ENCODE results near the gene PTCRA.
A peak's percentile ranks its signal among the peaks of the same experiment; 100 is the strongest.
"Not testable (repeated sequence)": the region's sequence is repeated elsewhere in the genome, so short reads cannot be mapped to it uniquely, and the experiment has no call there.

The PTCRA gene

GRCh38 chr6:42907336-42907735 lies 8.5 kb upstream of the PTCRA start:
- no peak for DNase-seq

DNA sequence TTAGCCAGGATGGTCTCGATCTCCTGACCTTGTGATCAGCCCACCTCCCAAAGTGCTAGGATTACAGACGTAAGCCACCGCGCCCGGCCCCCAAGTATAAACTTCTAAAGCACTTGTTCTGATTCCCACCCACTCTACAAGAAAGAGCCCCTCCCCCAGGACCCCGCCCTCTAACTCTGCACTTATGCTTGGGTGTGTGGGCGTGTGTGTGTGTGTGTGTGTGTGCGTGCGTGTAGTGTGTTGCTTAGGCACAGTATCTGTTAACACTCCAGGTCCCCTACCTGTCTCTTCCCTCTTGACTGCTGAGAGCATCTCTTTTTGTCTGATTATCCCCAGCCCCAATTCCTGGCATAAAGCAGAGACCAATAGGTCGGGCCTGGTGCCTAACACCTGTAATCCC lies 6.0 kb upstream of the PTCRA start:
- DNase-seq: no peak

GRCh38 chr6:42911171-42912021 lies 4.5 kb upstream of the PTCRA start:
- DNase-seq: no peak

DNA sequence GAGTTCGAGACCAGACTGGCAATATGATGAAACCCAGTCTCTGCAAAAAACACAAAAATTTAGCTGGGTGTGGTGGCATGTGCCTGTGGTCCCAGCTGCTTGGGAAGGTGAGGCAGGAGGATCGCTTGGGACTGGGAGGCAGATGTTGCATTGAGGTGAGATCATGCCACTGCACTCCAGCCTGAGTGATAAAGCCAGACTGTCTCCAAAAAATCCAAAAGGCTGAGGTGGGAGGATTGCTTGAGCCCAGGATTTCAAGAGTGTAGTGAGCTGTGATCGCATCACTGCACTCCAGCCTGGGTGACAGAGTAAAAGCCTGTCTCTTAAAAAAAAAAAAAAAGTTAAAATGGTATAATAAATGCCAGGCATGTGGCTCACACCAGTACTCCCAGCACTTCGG lies 1.3 kb upstream of the PTCRA start:
- no peak for DNase-seq

DNA sequence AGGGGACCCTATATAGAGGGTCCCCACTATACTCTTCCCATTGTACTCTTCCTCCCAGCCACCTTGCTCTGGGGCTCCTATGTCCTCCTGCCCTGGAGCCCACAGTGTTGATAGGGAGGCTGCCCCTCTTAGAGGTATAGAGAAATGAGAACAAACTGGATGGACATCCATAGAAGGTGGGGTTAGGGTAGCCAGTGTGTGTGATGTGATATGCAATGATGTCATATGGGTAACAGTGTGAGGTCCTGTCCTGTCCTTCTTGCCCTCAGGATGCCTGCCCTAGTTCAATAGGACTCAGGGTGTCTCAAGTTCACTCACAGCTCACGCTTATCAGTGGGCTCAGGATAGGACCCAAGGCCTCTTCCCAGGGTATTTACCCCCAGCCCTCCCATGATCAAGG lies 435 bp downstream of the PTCRA start:
- no peak for DNase-seq

DNA sequence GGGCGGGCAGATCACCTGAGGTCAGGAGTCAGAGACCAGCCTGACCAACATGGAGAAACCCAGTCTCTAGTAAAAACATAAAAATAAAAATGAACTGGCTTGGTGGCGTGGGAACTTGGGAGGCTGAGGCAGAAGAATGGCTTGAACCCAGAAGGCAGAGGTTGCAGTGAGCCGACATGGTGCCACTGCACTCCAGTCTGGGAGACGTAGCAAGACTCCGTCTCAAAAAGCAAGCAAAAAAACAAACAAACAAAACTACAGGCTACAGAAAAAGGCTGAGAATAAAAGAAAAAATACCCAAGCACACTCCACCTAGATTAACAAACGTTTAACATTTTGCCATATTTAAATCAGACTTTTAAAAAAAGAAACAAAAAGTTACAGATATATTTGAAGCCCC lies 5.9 kb downstream of the PTCRA start:
- no peak for DNase-seq

DNA sequence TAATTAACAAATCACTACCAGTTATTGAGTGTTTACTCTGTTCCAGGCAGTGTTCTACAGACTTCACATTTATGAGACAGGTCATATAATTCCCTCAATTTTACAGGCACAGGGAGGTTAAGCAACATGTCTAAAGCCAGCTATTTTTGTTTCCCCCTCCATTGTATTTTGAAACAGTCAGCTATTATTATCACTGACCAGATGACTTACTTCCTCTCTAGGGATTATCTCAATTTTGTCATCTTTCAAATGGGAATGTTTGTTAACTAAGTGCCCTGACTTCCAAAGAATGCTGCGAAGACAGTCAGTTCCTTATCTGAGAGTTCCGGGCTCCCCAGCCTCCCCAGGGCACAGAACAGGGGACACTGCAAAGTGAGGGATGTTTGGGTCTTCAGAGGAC lies 7.8 kb downstream of the PTCRA start:
- DNase-seq: no peak

GRCh38 chr6:42925248-42925857 lies 9.5 kb downstream of the PTCRA start:
- no peak for DNase-seq

- DNase-seq: peak; percentile 99
These were observed 13.3 kb downstream of the PTCRA start, which contains the start of gene CNPY3 for GRCh38 chr6:42928986-42929820. Gene CNPY3 (plus strand): TSS chr6:42929480. CDS start chr6:42929571, 91 bp downstream.

- no peak for DNase-seq
These were observed 14.0 kb downstream of the PTCRA start for GRCh38 chr6:42929821-42930360.

DNA sequence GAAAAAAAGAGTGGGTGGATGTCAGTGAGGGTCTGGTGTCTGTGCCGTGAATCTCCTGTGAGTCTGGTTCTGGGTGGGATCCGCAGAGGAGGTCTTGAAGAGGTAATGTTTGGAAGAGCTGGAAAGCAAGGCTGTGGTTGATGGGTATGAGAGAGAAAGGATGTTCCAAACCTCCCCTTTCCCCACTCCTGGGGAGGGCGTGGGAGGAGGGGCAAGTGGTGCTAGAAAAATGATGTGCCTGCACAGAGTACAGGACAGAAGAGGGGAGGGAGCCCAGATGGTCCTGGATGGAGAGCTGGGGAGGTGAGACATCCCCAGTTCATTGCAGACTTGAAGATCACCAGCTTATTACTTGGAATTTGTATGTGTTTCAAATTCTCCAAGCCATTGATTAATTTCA lies 16.6 kb downstream of the PTCRA start:
- no peak for DNase-seq

DNA sequence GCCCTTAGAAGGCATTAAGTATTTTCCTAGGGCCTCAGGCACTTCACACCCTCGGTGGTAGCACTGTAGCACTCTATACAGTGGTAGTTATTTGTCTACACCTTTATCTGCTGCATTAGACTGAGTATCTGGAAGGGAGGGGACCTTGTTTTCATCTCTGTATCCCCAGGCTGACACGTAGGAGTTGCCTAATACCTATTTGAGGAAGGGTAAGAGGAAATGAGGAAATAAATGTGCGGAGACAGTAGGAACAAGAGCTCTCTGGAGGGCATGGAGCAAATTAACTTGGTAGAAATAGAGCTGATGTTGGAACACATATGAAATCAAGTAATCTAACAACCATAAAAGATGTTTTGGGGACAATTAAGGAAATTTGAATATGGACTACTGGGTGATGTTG lies 17.4 kb downstream of the PTCRA start:
- DNase-seq: no peak

DNA sequence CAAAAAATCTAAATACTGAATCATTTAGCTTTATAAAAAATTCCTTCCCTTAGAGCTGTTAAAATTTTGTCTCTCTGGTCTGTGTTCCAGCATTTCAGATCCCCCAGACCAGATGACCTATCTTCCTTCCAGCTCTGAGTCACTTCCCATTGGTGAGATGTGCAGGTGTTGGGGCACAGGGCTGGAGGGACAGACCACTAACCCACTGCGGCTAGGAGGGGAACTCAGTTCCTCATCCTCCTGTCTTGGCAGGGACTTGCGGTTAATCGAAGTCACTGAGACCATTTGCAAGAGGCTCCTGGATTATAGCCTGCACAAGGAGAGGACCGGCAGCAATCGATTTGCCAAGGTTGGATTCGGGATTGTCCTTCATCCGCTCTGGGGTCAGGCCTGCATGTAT lies 19.5 kb downstream of the PTCRA start:
- no peak for DNase-seq

DNA sequence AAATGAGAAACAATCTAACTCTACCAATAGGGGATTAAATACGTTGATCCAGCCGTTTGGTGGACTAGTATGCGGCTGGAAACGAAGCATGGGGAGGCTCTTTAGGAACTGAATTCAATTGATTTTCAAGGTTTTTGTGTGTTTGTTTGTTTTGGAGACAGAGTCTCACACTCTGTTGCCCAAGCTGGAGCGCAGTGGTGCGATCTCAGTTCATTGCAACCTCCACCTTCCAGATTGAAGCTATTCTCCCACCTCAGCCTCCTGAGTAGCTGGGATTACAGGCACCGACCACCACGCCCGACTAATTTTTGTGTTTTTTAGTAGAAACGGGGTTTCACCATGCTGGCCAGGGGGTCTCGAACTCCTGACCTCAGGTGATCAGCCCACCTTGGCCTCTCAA lies 20.5 kb downstream of the PTCRA start:
- DNase-seq: no peak

- DNase-seq: no peak
These were observed 21.9 kb downstream of the PTCRA start for GRCh38 chr6:42937548-42938427.

DNA sequence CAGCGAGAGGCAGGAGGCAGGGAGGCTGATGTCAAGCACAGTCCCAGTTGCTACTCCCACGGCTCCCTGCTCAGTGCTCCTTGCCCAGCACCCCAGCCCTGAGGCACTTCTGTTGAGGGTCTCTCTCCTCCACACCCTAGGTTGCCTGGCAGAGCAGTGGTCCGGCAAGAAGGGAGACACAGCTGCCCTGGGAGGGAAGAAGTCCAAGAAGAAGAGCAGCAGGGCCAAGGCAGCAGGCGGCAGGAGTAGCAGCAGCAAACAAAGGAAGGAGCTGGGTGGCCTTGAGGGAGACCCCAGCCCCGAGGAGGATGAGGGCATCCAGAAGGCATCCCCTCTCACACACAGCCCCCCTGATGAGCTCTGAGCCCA lies 22.6 kb downstream of the PTCRA start:
- DNase-seq: no peak

DNA sequence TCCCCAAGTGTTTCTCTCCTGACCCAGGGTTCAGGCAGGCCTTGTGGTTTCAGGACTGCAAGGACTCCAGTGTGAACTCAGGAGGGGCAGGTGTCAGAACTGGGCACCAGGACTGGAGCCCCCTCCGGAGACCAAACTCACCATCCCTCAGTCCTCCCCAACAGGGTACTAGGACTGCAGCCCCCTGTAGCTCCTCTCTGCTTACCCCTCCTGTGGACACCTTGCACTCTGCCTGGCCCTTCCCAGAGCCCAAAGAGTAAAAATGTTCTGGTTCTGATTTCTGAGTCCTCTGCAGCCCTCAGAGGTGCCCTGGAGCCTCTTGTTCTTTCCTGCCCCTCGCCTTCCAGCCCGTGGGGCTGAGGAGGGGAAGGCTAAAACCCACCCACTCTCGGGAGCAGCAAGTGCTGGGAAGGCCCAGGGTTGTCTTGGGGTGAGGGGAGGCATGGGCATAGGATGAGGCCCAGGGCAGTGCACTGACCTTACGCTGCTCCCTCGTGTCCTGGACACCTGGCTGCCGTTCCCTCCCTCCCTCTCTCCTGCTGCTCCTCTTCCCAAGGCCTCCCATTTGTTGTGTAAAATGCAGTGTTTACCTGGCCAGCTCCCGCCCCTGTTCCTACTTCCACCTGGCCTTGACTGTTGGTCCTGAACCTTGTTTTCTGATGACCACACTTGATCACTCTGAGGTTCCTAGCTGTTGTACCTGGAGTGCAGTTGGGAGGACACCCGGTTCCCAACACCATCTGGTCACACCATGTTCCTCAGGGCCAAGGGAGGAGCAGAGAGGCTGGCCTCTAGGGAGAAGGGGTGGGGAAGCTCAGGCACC lies 23.3 kb downstream of the PTCRA start:
- DNase-seq: no peak

DNA sequence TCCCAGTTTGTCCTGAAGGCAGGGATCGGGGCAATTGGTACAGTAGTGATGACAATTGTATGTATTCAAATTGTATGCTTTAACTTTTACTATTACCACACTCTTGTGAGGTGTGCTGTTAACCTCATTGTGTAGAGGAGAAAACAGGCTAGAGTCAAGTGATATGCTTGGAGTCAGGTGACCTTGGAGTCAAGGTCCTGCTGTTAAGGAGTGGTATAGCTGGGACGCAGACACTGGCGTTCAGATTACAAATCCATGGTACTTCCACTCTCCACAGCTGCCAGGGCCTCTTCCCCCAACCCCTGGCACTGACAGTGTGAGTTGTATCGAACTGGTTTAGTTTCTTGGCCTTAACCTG lies 23.9 kb downstream of the PTCRA start:
- DNase-seq: no peak

DNA sequence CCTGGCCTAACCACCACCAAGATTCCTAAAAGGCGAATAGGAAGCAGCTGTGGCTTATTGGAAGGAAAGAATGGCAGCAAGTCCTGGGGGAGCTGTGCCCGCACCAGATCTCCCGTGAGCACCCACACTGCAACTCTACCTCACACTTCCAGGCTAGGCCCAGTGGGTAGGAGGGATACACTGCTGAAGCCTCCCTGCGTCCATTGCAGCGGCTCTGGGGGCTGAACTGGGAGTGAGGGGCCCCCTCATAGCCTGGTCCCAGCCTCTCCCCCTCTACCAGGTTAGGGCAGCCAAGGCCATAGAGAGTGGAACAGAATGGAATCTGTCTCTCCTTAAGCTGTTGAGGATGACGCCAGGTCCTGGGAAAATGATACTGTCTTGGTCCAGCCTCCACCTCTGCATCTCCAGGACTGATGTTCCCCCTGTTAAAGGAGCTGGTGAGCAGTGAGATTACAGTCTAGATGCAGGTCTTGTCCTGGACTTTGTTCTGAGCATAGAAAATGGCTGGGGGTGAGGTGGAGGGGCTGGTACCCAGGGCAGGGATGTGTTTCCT lies 24.7 kb downstream of the PTCRA start:
- no peak for DNase-seq

DNA sequence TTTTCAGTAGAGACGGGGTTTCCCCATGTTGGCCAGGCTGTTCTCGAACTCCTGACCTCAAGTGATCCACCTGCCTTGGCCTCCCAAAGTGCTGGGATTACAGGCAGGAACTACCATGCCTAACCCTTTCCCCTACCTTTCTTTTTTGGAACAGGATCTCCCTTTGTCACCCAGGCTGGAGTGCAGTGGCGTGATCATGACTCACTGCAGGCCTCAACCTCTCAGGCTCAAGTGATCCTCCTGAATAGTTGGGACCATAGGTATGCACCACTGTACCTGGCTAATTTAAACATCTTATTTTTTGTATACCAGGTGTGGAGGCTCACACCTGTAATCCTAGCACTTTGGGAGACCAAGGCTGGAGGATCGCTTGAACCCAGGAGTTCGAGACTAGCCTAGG lies 25.5 kb downstream of the PTCRA start:
- DNase-seq: not testable (repeated sequence)

DNA sequence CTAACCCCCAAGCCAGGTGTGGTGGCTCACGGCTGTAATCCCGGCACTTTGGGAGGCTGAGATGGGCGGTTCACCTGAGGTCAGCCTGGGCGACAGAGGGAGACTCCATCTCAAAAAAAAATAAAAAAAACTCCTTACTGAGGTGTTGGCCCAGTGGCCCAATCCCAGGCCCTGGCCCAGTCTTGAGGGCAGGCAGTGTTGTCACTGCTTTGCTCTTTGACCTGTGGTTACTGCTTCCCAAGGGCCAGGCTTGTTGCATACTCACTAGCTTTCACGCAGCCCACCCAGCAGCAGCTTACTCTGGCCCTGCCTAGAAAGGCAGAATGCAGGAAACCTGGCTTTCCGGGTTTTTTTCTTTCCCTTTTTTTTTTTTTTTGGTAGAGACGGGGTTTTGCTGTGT lies 26.6 kb downstream of the PTCRA start:
- DNase-seq: no peak
